ENCODE data around the gene ASIC1.
"Not testable (repeated sequence)": the region's sequence is repeated elsewhere in the genome, so short reads cannot be mapped to it uniquely, and the experiment has no call there.

ASIC1 gene

GRCh38 chr12:50061946-50062686 is 4.7 kb downstream of the ASIC1 start:
- DNase-seq, result no peak

GRCh38 chr12:50062728-50063460 is 5.5 kb downstream of the ASIC1 start:
- no peak for DNase-seq

- DNase-seq, result no peak
These were observed 8.4 kb downstream of the ASIC1 start for GRCh38 chr12:50065726-50066310.

GRCh38 chr12:50066402-50066801 is 9.0 kb downstream of the ASIC1 start:
- no peak for DNase-seq

GRCh38 chr12:50069069-50069468 is 11.7 kb downstream of the ASIC1 start:
- DNase-seq, result no peak

GRCh38 chr12:50069539-50069938 is 12.1 kb downstream of the ASIC1 start:
- DNase-seq, result no peak

GRCh38 chr12:50070314-50071060 is 13.1 kb downstream of the ASIC1 start:
- DNase-seq, result peak; percentile 88

- DNase-seq, result peak; percentile 25
These were observed 15.0 kb downstream of the ASIC1 start for GRCh38 chr12:50072198-50072907.

GRCh38 chr12:50073206-50073605 is 15.8 kb downstream of the ASIC1 start:
- no peak for DNase-seq

GRCh38 chr12:50073712-50074111 is 16.3 kb downstream of the ASIC1 start:
- no peak for DNase-seq

- peak; percentile 88 for DNase-seq
These were observed 17.8 kb downstream of the ASIC1 start for GRCh38 chr12:50074936-50075807.

- DNase-seq, result no peak
These were observed 18.4 kb downstream of the ASIC1 start for GRCh38 chr12:50075808-50076170.

- no peak for DNase-seq
These were observed 19.7 kb downstream of the ASIC1 start for GRCh38 chr12:50077099-50077498.

- DNase-seq, result no peak
These were observed 20.9 kb downstream of the ASIC1 start for GRCh38 chr12:50078281-50078680.

GRCh38 chr12:50079771-50080170 is 22.4 kb downstream of the ASIC1 start:
- DNase-seq, result no peak

- DNase-seq, result no peak
These were observed 23.9 kb downstream of the ASIC1 start for GRCh38 chr12:50081096-50081808.

GRCh38 chr12:50082644-50083043 is 25.2 kb downstream of the ASIC1 start:
- DNase-seq, result no peak

- no peak for DNase-seq
These were observed 25.9 kb downstream of the ASIC1 start for GRCh38 chr12:50083301-50083700.

- DNase-seq, result not testable (repeated sequence)
These were observed 27.0 kb downstream of the ASIC1 start for GRCh38 chr12:50084409-50084774.

- DNase-seq, result peak; percentile 96
These were observed 27.6 kb downstream of the ASIC1 start, which contains the start of gene SMARCD1 for GRCh38 chr12:50084775-50085614. Gene SMARCD1, plus strand, starts transcription at chr12:50085342. Its CDS starts 28 bp downstream, at chr12:50085370.
